Heart right ventricle (tissue), 16 donors: Measurements from ENCODE around the gene ELMO1. TPM values are rescaled to one million over a fixed set of nuclear protein-coding genes. Genes with fewer than 3 reads are reported as not detected.
A peak's percentile ranks its signal among the peaks of the same experiment; 100 is the strongest.

ENCODE experiments used
- ATAC-seq, 8 donors: fragments of 200-7000 bp; cut with Tn5 transposase; one replicate each; pipeline ENCODE4 v1.9.1; 2020; ENCODE audit warnings: mild to moderate bottlenecking in 8 of 8, moderate library complexity in 8 of 8, moderate number of reproducible peaks in 1 of 8
- DNase-seq, 2 donors: peaks; one replicate each; pipeline ENCODE4 v3.0.0-alpha.2; 2020
- H3K27ac ChIP-seq, 10 donors: fragments of 200-600 bp; sonication (generic) in 2 of 10; one replicate each; pipeline versions ENCODE4 v1.5.0 to v1.8.0; 2020 to 2022; ENCODE audit warnings: mild to moderate bottlenecking in 3 of 10
- H3K27me3 ChIP-seq, 7 donors: fragments of 200-600 bp; one replicate each; pipeline ENCODE4 v1.8.0; 2021 to 2022; ENCODE audit warnings: mild to moderate bottlenecking in 2 of 7
- H3K36me3 ChIP-seq, 9 donors: fragments of 200-600 bp; sonication (generic) in 1 of 9; one replicate each; pipeline versions ENCODE4 v1.5.0 to v1.8.0; 2020 to 2022; ENCODE audit warnings: mild to moderate bottlenecking in 2 of 9
- H3K4me1 ChIP-seq, 9 donors: fragments of 200-600 bp; sonication (generic) in 1 of 9; one replicate each; pipeline versions ENCODE4 v1.5.0 to v1.8.0; 2020 to 2022; ENCODE audit warnings: mild to moderate bottlenecking in 4 of 9
- H3K4me3 ChIP-seq, 10 donors: fragments of 200-600 bp; sonication (generic) in 2 of 10; one replicate each; pipeline versions ENCODE4 v1.5.0 to v1.8.0; 2020 to 2022; ENCODE audit warnings: mild to moderate bottlenecking in 7 of 10, moderate library complexity in 2 of 10
- H3K9me3 ChIP-seq, 11 donors: fragments of 200-600 bp in 10 of 11; sonication (generic) in 2 of 11; one replicate each; pipeline versions ENCODE4 v1.5.0 to v1.8.0; 2013 to 2022; ENCODE audit warnings: mild to moderate bottlenecking in 2 of 11, control low read depth in 1 of 11, moderate library complexity in 1 of 11
- WGBS, 2 donors: extraction: QIAGEN DNeasy Blood & Tissue Kit; methylation state at CpG; one replicate each; pipeline ENCODE4 v1.1.7; 2013; ENCODE audit warnings: inconsistent platforms in 1 of 2; 5-methylcytosine and 5-hydroxymethylcytosine counted together
- intact Hi-C, 10 donors: fragments of 100-400 bp; cut with DNase I; formaldehyde crosslinking; loops; one replicate each; pipeline versions ENCODE4 v1.11.1 to v1.14.2; 2022
- polyA plus RNA-seq, 2 donors: library from polyadenylated mRNA; stranded (reverse); fragments of 200-250 nt; gene quantifications; one replicate each; pipeline ENCODE4 v1.2.3, GENCODE V29; 2013
- total RNA-seq, 10 donors: library from RNA; stranded (reverse); fragmentation: NEBNext Ultra II Directional in 3 of 10; extraction: Animal tissue kit (Norgen Biotek cat#: 25700) in 3 of 10; gene quantifications; one replicate each; pipeline versions ENCODE4 v1.2.1 to v1.2.4, GENCODE V29; 2021 to 2023
- TF ChIP-seq, protein P1 (sequence below), 9 donors: fragments of 200-600 bp; sonication (generic) in 2 of 9; IDR thresholded peaks; one replicate each; pipeline versions ENCODE4 v1.5.0 to v1.8.0; 2021 to 2022; ENCODE audit warnings: antibody characterized with exemption in 9 of 9, mild to moderate bottlenecking in 5 of 9, moderate library complexity in 1 of 9
- donor health status: Arrhythmogenic right ventricular cardiomyopathy.
- donor health status: ischemic (EF 13 %, LVEDD 7.1; RV severe dilation, severe dysfunction).
- donor health status: healthy with polysubstance abuse.
- donor health status: DM: no; HTN: yes; CAD: no.
- donor health status: DM: no; HTN: no; CAD: no.
- donor health status: ischemic (EF 25% LVEDD 6.9; RV normal size, moderate dysfunction).
- donor health status: ischemic (EF 25% LVEDD 5.7; RV mildly dilated, moderate dysfunction).
- donor health status: healthy.
- donor health status: DM: yes; HTN: yes; CAD: no.
- donor health status: Ischemic cardiomyopathy.
- donor health status: ischemic (EF 35%, LVEDD 5.7; RV mildly dilated, moderate dysfunction).
- donor health status: nonischemic (EF 11% LVEDD 7.7; RV severe dilation, severe dysfunction).
- donor health status: DM: yes; HTN: yes; CAD: no.
- donor health status: PGD.
- donor health status: ischemic (EF 29% LVEDD 5.4; RV normal size, mild dysfunction).
- donor health status: nonischemic (EF 23%, LVEDD 6.1; RV moderate dilation, normal function).

ELMO1 gene
- total and polyA plus RNA-seq, 12 donors: 8.5 to 18.0 (median 13.9) TPM

- DNase-seq: no peak
- 85 to 91% methylated on average over 6 of the region's 6 CpGs for WGBS, 2 donors
- Histone ChIP-seq H3K36me3 (no peaks in the 10 kb centered on the region), H3K27me3 (no peaks in the 10 kb centered on the region), H3K27ac (no peak overlapping the region), H3K4me3 (no peak overlapping the region), H3K9me3 (no peaks in the 10 kb centered on the region), H3K4me1 (peaks cover 0 to 23% (median 10%) of the 10 kb centered on the region in 9 donors)
- TF ChIP-seq, protein P1, sequence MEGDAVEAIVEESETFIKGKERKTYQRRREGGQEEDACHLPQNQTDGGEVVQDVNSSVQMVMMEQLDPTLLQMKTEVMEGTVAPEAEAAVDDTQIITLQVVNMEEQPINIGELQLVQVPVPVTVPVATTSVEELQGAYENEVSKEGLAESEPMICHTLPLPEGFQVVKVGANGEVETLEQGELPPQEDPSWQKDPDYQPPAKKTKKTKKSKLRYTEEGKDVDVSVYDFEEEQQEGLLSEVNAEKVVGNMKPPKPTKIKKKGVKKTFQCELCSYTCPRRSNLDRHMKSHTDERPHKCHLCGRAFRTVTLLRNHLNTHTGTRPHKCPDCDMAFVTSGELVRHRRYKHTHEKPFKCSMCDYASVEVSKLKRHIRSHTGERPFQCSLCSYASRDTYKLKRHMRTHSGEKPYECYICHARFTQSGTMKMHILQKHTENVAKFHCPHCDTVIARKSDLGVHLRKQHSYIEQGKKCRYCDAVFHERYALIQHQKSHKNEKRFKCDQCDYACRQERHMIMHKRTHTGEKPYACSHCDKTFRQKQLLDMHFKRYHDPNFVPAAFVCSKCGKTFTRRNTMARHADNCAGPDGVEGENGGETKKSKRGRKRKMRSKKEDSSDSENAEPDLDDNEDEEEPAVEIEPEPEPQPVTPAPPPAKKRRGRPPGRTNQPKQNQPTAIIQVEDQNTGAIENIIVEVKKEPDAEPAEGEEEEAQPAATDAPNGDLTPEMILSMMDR (IDR thresholded peaks at IDR 0.05): no peak
- intact Hi-C loops: no loop called here
- no peak for ATAC-seq
These were observed 401.4 kb downstream of the ELMO1 start for GRCh38 chr7:37047260-37047659.

- Histone ChIP-seq H3K4me1 (peaks cover 0 to 23% (median 10%) of the 10 kb centered on the region in 9 donors), H3K9me3 (no peaks in the 10 kb centered on the region), H3K27ac (no peak overlapping the region), H3K36me3 (no peaks in the 10 kb centered on the region), H3K27me3 (no peaks in the 10 kb centered on the region), H3K4me3 (no peak overlapping the region)
- TF ChIP-seq, protein P1 (IDR thresholded peaks at IDR 0.05): no peak
- intact Hi-C loops: no loop called here
- no peak for DNase-seq
- 83% methylated on average over 2 of the region's 2 CpGs for WGBS, 2 donors
- no peak for ATAC-seq
These were observed 402.1 kb downstream of the ELMO1 start for GRCh38 chr7:37046531-37047079.

GRCh38 chr7:37045681-37046179, 402.9 kb downstream of the ELMO1 start:
- no peaks in the 10 kb centered on the region for H3K36me3 ChIP-seq
- ATAC-seq: no peak
- H3K4me3 ChIP-seq: no peak overlapping the region
- DNase-seq: no peak
- TF ChIP-seq, protein P1 (IDR thresholded peaks at IDR 0.05): no peak
- WGBS, 2 donors: 43 to 63% methylated on average over 2 of the region's 2 CpGs
- no peak overlapping the region for H3K27ac ChIP-seq
- intact Hi-C loops: no loop called here
- H3K4me1 ChIP-seq: peaks cover 0 to 23% (median 10%) of the 10 kb centered on the region in 9 donors
- no peaks in the 10 kb centered on the region for H3K9me3 ChIP-seq
- no peaks in the 10 kb centered on the region for H3K27me3 ChIP-seq

DNA sequence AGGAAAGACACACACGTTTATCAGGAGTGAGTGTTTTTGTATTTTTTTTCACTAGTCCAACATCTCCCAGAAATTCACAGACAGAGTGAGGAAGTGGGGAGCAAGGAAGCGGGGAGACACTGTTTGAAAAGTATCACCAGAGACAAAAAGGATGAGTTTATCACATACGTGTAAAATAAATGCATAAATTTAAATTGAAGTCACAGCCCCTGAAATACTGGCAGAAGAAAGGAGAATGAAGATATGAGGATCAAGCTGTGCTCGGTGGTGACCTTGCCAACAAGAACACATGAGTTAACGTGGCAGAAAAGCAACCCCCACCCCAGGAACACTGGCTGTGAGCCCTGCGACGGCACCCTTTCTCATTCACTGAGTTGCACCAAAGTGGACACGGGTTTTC, 407.2 kb downstream of the ELMO1 start:
- intact Hi-C loops: no loop called here
- Histone ChIP-seq H3K4me1 (peaks cover 0 to 17% (median 8%) of the 10 kb centered on the region in 9 donors), H3K27ac (no peak overlapping the region), H3K36me3 (peaks cover 0 to 8% (median 0%) of the 10 kb centered on the region in 9 donors), H3K27me3 (no peaks in the 10 kb centered on the region), H3K4me3 (no peak overlapping the region), H3K9me3 (peaks cover 0 to 20% (median 12%) of the 10 kb centered on the region in 11 donors)
- WGBS, 2 donors: 72 to 73% methylated on average over 8 of the region's 8 CpGs
- peak in 1 of 8 donors; percentile 31 for ATAC-seq
- no peak for DNase-seq
- TF ChIP-seq, protein P1 (IDR thresholded peaks at IDR 0.05): no peak
